ENCODE measurements around the gene RNF144A.

- TF ChIP-seq, protein P1, sequence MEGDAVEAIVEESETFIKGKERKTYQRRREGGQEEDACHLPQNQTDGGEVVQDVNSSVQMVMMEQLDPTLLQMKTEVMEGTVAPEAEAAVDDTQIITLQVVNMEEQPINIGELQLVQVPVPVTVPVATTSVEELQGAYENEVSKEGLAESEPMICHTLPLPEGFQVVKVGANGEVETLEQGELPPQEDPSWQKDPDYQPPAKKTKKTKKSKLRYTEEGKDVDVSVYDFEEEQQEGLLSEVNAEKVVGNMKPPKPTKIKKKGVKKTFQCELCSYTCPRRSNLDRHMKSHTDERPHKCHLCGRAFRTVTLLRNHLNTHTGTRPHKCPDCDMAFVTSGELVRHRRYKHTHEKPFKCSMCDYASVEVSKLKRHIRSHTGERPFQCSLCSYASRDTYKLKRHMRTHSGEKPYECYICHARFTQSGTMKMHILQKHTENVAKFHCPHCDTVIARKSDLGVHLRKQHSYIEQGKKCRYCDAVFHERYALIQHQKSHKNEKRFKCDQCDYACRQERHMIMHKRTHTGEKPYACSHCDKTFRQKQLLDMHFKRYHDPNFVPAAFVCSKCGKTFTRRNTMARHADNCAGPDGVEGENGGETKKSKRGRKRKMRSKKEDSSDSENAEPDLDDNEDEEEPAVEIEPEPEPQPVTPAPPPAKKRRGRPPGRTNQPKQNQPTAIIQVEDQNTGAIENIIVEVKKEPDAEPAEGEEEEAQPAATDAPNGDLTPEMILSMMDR (IDR thresholded peaks at IDR 0.05), result no peak
- no peak for TF ChIP-seq POLR2A (IDR thresholded peaks at IDR 0.05)
Measured at GRCh38 chr2:7070483-7070882, 153.3 kb downstream of the RNF144A start.
